Measurements from ENCODE around the gene LAPTM4A.

- TF ChIP-seq CTCF (IDR thresholded peaks at IDR 0.05), result no peak
- TF ChIP-seq POLR2A (IDR thresholded peaks at IDR 0.05), result no peak
Observed at GRCh38 chr2:20100711-20101110, 49.3 kb upstream of the LAPTM4A start.
